GM12892 (cell line): Measurements from ENCODE around the gene CEP83.
A peak's percentile ranks its signal among the peaks of the same experiment; 100 is the strongest.
"Not testable (repeated sequence)": the region's sequence is repeated elsewhere in the genome, so short reads cannot be mapped to it uniquely, and the experiment has no call there.

Source experiments
- DNase-seq: peaks from one replicate; pipeline ENCODE4 v3.0.0; 2011; ENCODE audit not compliant: insufficient read length
- FAIRE-seq: peaks from 2 replicates; lab custom pipeline; 2011; peaks lifted over from hg19 to GRCh38; lab: Jason Lieb, UNC
- POLR2A ChIP-seq: IDR thresholded peaks from 2 replicates; pipeline ENCODE4 v1.6.1; 2011; ENCODE audit warnings: low read depth, low read length, control low read depth
- POLR2AphosphoS5 ChIP-seq: IDR thresholded peaks from 2 replicates; pipeline ENCODE4 v1.6.1; 2011; ENCODE audit warnings: low read depth, low read length, control low read depth
- TAF1 ChIP-seq: IDR thresholded peaks from 2 replicates; pipeline ENCODE4 v1.6.1; 2011; ENCODE audit warnings: low read depth, mild to moderate bottlenecking, control low read depth, low read length, borderline replicate concordance

The CEP83 gene

GRCh38 chr12:94318181-94318580 lies 141.5 kb downstream of the CEP83 start:
- FAIRE-seq (peak; percentile 63), DNase-seq (no peak)
- TF ChIP-seq POLR2A (no peak), POLR2AphosphoS5 (no peak), TAF1 (no peak)

GRCh38 chr12:94316600-94316999 lies 143.1 kb downstream of the CEP83 start:
- DNase-seq, FAIRE-seq: not testable (repeated sequence)

- no peak for TF ChIP-seq POLR2A
- TF ChIP-seq TAF1: no peak
- TF ChIP-seq POLR2AphosphoS5: no peak
- DNase-seq (no peak), FAIRE-seq (no peak)
These were observed 147.3 kb downstream of the CEP83 start for GRCh38 chr12:94312378-94312777.

GRCh38 chr12:94309373-94309772 lies 150.3 kb downstream of the CEP83 start:
- DNase-seq (no peak), FAIRE-seq (peak; percentile 75)
- no peak for TF ChIP-seq POLR2AphosphoS5
- no peak for TF ChIP-seq TAF1
- no peak for TF ChIP-seq POLR2A

- DNase-seq (no peak), FAIRE-seq (no peak)
- TF ChIP-seq TAF1 (no peak), POLR2A (no peak), POLR2AphosphoS5 (no peak)
These were observed 151.1 kb downstream of the CEP83 start for GRCh38 chr12:94308612-94309011.

GRCh38 chr12:94305130-94305957 lies 154.3 kb downstream of the CEP83 start:
- TF ChIP-seq TAF1 (no peak), POLR2A (no peak), POLR2AphosphoS5 (no peak)
- DNase-seq (no peak), FAIRE-seq (peak; percentile 95)

- FAIRE-seq (no peak), DNase-seq (no peak)
- no peak for TF ChIP-seq TAF1
- TF ChIP-seq POLR2AphosphoS5: no peak
- TF ChIP-seq POLR2A: no peak
These were observed 155.1 kb downstream of the CEP83 start for GRCh38 chr12:94304566-94305061.

GRCh38 chr12:94304012-94304411 lies 155.7 kb downstream of the CEP83 start:
- FAIRE-seq (no peak), DNase-seq (no peak)
- no peak for TF ChIP-seq TAF1

GRCh38 chr12:94299846-94300245 lies 159.8 kb downstream of the CEP83 start:
- TF ChIP-seq POLR2A (no peak), TAF1 (no peak), POLR2AphosphoS5 (no peak)
- DNase-seq (no peak), FAIRE-seq (no peak)

GRCh38 chr12:94297876-94298505 lies 161.7 kb downstream of the CEP83 start:
- no peak for TF ChIP-seq POLR2A
- TF ChIP-seq POLR2AphosphoS5: no peak
- no peak for TF ChIP-seq TAF1
- no peak for FAIRE-seq
- DNase-seq: no peak

GRCh38 chr12:94297096-94297699 lies 162.5 kb downstream of the CEP83 start:
- FAIRE-seq: no peak
- DNase-seq: no peak
- no peak for TF ChIP-seq POLR2AphosphoS5
- no peak for TF ChIP-seq POLR2A

GRCh38 chr12:94290353-94290752 lies 169.3 kb downstream of the CEP83 start:
- no peak for DNase-seq
- TF ChIP-seq TAF1 (no peak), POLR2AphosphoS5 (no peak), POLR2A (no peak)
- no peak for FAIRE-seq
